Neural crest cell (in vitro differentiated cells): ENCODE measurements around the gene NKG7. TPM values are rescaled to one million over a fixed set of nuclear protein-coding genes. Genes with fewer than 3 reads are reported as not detected.

Experiments used
- DNase-seq: peaks from one replicate; pipeline ENCODE4 v3.0.0; 2021; ENCODE audit warnings: low read depth, mixed read lengths, low spot score
- H3K27ac Mint-ChIP-seq: one replicate; pipeline ENCODE4 v1.8.0; 2021; ENCODE audit warnings: mild to moderate bottlenecking, mixed read lengths; ENCODE audit not compliant: unreplicated experiment
- H3K27me3 Mint-ChIP-seq: 2 replicates; pipeline ENCODE4 v1.8.0; 2021; ENCODE audit warnings: low read depth, mild to moderate bottlenecking, mixed read lengths
- H3K36me3 Mint-ChIP-seq: 2 replicates; pipeline ENCODE4 v1.8.0; 2021; ENCODE audit warnings: low read depth, mild to moderate bottlenecking, mixed read lengths
- H3K4me1 Mint-ChIP-seq: 2 replicates; pipeline ENCODE4 v1.8.0; 2021; ENCODE audit warnings: mixed read lengths
- H3K4me3 Mint-ChIP-seq: one replicate; pipeline ENCODE4 v1.8.0; 2021; ENCODE audit warnings: mild to moderate bottlenecking, mixed read lengths
- H3K9me3 Mint-ChIP-seq: 2 replicates; pipeline ENCODE4 v1.8.0; 2021; ENCODE audit warnings: mixed read lengths
- total RNA-seq: library from RNA; stranded (reverse); gene quantifications from 2 replicates; pipeline ENCODE4 v1.2.1, GENCODE V29; 2021
- TF ChIP-seq, protein P1 (sequence below): fragments of 200-600 bp; sonication (generic); conservative IDR thresholded peaks from 2 replicates; pipeline ENCODE4 v1.5.0; 2021; ENCODE audit warnings: antibody characterized with exemption, mild to moderate bottlenecking

NKG7 gene
- total RNA-seq, 1 donor from 2014 or later: not detected

DNA sequence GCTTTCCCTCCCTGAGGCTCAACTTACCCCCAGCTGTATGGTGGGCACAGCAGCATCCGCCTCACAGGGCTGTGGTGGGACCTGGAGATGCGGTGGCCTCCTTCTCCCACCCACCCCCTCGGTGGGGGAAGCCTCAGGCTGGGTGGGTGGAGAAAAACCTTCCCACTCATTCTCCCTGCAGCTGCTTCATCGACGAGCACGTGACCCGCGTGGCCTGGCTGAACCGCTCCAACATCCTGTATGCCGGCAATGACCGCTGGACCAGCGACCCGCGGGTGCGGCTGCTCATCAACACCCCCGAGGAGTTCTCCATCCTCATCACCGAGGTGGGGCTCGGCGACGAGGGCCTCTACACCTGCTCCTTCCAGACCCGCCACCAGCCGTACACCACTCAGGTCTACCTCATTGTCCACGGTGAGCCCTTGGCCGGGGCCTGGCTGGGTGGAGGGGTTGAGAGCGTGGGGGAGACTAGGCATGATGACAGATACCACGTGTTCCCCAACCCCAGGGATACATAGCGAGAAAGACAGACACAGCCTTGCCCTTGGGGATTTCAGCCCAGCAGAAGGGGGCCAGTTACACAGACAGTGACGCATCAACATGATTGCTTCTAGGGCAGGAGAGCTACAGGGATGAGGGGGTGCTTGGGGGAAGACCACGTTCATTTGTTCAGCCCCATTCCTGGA lies 48.8 kb downstream of the NKG7 start:
- TF ChIP-seq, protein P1, sequence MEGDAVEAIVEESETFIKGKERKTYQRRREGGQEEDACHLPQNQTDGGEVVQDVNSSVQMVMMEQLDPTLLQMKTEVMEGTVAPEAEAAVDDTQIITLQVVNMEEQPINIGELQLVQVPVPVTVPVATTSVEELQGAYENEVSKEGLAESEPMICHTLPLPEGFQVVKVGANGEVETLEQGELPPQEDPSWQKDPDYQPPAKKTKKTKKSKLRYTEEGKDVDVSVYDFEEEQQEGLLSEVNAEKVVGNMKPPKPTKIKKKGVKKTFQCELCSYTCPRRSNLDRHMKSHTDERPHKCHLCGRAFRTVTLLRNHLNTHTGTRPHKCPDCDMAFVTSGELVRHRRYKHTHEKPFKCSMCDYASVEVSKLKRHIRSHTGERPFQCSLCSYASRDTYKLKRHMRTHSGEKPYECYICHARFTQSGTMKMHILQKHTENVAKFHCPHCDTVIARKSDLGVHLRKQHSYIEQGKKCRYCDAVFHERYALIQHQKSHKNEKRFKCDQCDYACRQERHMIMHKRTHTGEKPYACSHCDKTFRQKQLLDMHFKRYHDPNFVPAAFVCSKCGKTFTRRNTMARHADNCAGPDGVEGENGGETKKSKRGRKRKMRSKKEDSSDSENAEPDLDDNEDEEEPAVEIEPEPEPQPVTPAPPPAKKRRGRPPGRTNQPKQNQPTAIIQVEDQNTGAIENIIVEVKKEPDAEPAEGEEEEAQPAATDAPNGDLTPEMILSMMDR: no peak
- Mint-ChIP-seq H3K36me3 (peaks cover 5% of the 10 kb centered on the region), H3K27ac (no peak overlapping the region), H3K4me3 (no peak overlapping the region), H3K9me3 (peaks cover 2% of the 10 kb centered on the region), H3K27me3 (peaks cover 14% of the 10 kb centered on the region), H3K4me1 (peaks cover 10% of the 10 kb centered on the region)
- DNase-seq: no peak

DNA sequence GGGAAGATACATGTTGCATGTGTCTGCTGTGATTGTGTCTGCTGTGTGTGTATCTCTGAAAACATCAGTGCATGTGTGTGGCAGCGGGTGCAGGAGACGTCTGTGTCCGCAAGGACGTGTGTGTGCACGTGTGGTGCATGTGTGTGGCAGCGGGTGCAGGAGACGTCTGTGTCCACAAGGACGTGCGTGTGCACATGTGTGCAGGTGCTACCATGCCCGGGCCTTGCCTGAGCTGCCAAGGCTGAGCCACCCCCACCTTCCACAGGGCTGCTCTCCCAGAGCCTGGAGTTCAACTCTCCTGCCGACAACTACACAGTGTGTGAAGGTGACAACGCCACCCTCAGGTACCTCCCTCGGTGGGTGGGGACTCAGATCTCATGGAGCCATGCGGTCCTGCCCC lies 50.7 kb downstream of the NKG7 start:
- Mint-ChIP-seq H3K36me3 (peaks cover 3% of the 10 kb centered on the region), H3K4me3 (no peak overlapping the region), H3K27ac (no peak overlapping the region), H3K4me1 (peaks cover 6% of the 10 kb centered on the region), H3K27me3 (peaks cover 14% of the 10 kb centered on the region), H3K9me3 (no peaks in the 10 kb centered on the region)
- TF ChIP-seq, protein P1: no peak
- DNase-seq: no peak

Other genes starting within 250 kb of the NKG7 start
- gene SIGLEC9, start 247.7 kb downstream of the NKG7 start, total RNA-seq: not detected in 2 replicates
- gene SIGLEC7, start 230.4 kb downstream of the NKG7 start, total RNA-seq: not detected in 2 replicates
- gene CD33, start 147.6 kb downstream of the NKG7 start, total RNA-seq: not detected in 2 replicates
- not detected in 2 replicates for gene SIGLECL1, start 121.6 kb downstream of the NKG7 start, total RNA-seq
- 17.4 and 18.1 TPM in 2 replicates for gene IGLON5, start 61.0 kb downstream of the NKG7 start, total RNA-seq
- 3.1 and 3.5 TPM in 2 replicates for gene VSIG10L, start 30.5 kb downstream of the NKG7 start, total RNA-seq
- gene ETFB, start 6.3 kb downstream of the NKG7 start, total RNA-seq: 41.1 and 42.4 TPM in 2 replicates
- gene CLDND2, start 3.7 kb downstream of the NKG7 start, total RNA-seq: 0.84 and 1.1 TPM in 2 replicates
- not detected in 2 replicates for gene LIM2, start 15.3 kb upstream of the NKG7 start, total RNA-seq
- 0.23 and 0.50 TPM in 2 replicates for gene C19orf84, start 17.9 kb upstream of the NKG7 start, total RNA-seq
- not detected in 2 replicates for gene SIGLEC10, start 45.0 kb upstream of the NKG7 start, total RNA-seq
- not detected in 2 replicates for gene SIGLEC8, start 85.8 kb upstream of the NKG7 start, total RNA-seq
- not detected in 2 replicates for gene CEACAM18, start 105.9 kb upstream of the NKG7 start, total RNA-seq
- gene SIGLEC12, start 129.1 kb upstream of the NKG7 start, total RNA-seq: not detected in 2 replicates
- gene SIGLEC6, start 159.0 kb upstream of the NKG7 start, total RNA-seq: not detected in 2 replicates
- 12.9 and 15.8 TPM in 2 replicates for gene ZNF175, start 198.6 kb upstream of the NKG7 start, total RNA-seq